WTC11 (cell line): Measurements from ENCODE around the gene SOCS7. TPM values are rescaled to one million over a fixed set of nuclear protein-coding genes. Genes with fewer than 3 reads are reported as not detected.

Experiments
- ATAC-seq: fragments of 200-7000 bp; cut with Tn5 transposase; 2 replicates; pipeline ENCODE4 v1.10.0; 2021; ENCODE audit warnings: mild to moderate bottlenecking, moderate library complexity
- CTCF ChIA-PET: fragments of 300-600 bp; sonication (Branson Sonifier 250); formaldehyde crosslinking; loops from one replicate; lab custom pipeline; 2021; ENCODE audit warnings: antibody characterized with exemption; lab: Charles Lee
- POLR2A ChIA-PET: fragments of 350-600 bp; sonication (Branson Sonifier 250); formaldehyde crosslinking; loops from one replicate; lab custom pipeline; 2021; ENCODE audit warnings: antibody characterized with exemption; lab: Charles Lee
- DNase-seq: peaks from one replicate; pipeline ENCODE4 v3.0.0; 2021; ENCODE audit warnings: low spot score
- H3K27ac Mint-ChIP-seq: 2 replicates; pipeline ENCODE4 v1.8.0; 2021; ENCODE audit warnings: mixed read lengths
- H3K27me3 Mint-ChIP-seq: 2 replicates; pipeline ENCODE4 v1.8.0; 2021; ENCODE audit warnings: low read depth, mild to moderate bottlenecking, moderate library complexity, mixed read lengths
- H3K36me3 Mint-ChIP-seq: 2 replicates; pipeline ENCODE4 v1.8.0; 2021; ENCODE audit warnings: mixed read lengths
- H3K4me1 Mint-ChIP-seq: 2 replicates; pipeline ENCODE4 v1.8.0; 2022; ENCODE audit warnings: mixed read lengths
- H3K4me3 Mint-ChIP-seq: 2 replicates; pipeline ENCODE4 v1.8.0; 2021; ENCODE audit warnings: mild to moderate bottlenecking, moderate library complexity, mixed read lengths
- H3K9me3 Mint-ChIP-seq: 2 replicates; pipeline ENCODE4 v1.8.0; 2021; ENCODE audit warnings: mixed read lengths
- AFF4 ChIP-seq: sonication (generic); formaldehyde crosslinking; IDR thresholded peaks from 2 replicates; pipeline ENCODE4 v1.8.1; 2023; ENCODE audit warnings: mild to moderate bottlenecking, missing genetic modification reagents, borderline replicate concordance
- CREB1 ChIP-seq: sonication (generic); formaldehyde crosslinking; IDR thresholded peaks from 2 replicates; pipeline ENCODE4 v1.8.0; 2023; ENCODE audit warnings: mild to moderate bottlenecking, missing genetic modification reagents
- CREM ChIP-seq: sonication (generic); formaldehyde crosslinking; IDR thresholded peaks from 2 replicates; pipeline ENCODE4 v1.8.1; 2022; ENCODE audit warnings: mild to moderate bottlenecking, missing genetic modification reagents, moderate library complexity
- EMX1 ChIP-seq: fragments of 250-450 bp; sonication (Bioruptor Pico); IDR thresholded peaks from 2 replicates; pipeline ENCODE4 v1.8.0; 2021; ENCODE audit warnings: mild to moderate bottlenecking
- FOXK1 ChIP-seq: sonication (generic); formaldehyde crosslinking; IDR thresholded peaks from 2 replicates; pipeline ENCODE4 v1.8.0; 2022; ENCODE audit warnings: mild to moderate bottlenecking, moderate library complexity, missing genetic modification reagents
- FOXP1 ChIP-seq: sonication (generic); formaldehyde crosslinking; IDR thresholded peaks from 2 replicates; pipeline ENCODE4 v1.8.0; 2022; ENCODE audit warnings: missing genetic modification reagents, mild to moderate bottlenecking, moderate library complexity, borderline replicate concordance
- GTF2I ChIP-seq: fragments of 250-450 bp; sonication (Bioruptor Pico); conservative IDR thresholded peaks from 2 replicates; pipeline ENCODE4 v1.4.0; 2021; ENCODE audit warnings: mild to moderate bottlenecking
- JAZF1 ChIP-seq: fragments of 250-450 bp; sonication (Bioruptor Pico); IDR thresholded peaks from 2 replicates; pipeline ENCODE4 v1.9.0; 2021; ENCODE audit warnings: moderate library complexity, mild to moderate bottlenecking, inconsistent platforms
- NFE2L1 ChIP-seq: sonication (generic); formaldehyde crosslinking; IDR thresholded peaks from 2 replicates; pipeline ENCODE4 v1.8.1; 2023; ENCODE audit warnings: missing genetic modification reagents
- NR3C1 ChIP-seq: sonication (generic); formaldehyde crosslinking; conservative IDR thresholded peaks from 2 replicates; pipeline ENCODE4 v1.8.1; 2023; ENCODE audit warnings: low read depth, mild to moderate bottlenecking, missing genetic modification reagents
- RORB ChIP-seq: fragments of 250-450 bp; sonication (Bioruptor Pico); IDR thresholded peaks from 2 replicates; pipeline ENCODE4 v1.9.0; 2021; ENCODE audit warnings: mild to moderate bottlenecking
- SMAD3 ChIP-seq: sonication (generic); formaldehyde crosslinking; IDR thresholded peaks from 2 replicates; pipeline ENCODE4 v1.8.0; 2022; ENCODE audit warnings: missing genetic modification reagents, mild to moderate bottlenecking, borderline replicate concordance
- SP1 ChIP-seq: sonication (generic); formaldehyde crosslinking; conservative IDR thresholded peaks from 2 replicates; pipeline ENCODE4 v1.8.1; 2022; ENCODE audit warnings: missing genetic modification reagents
- TCF7 ChIP-seq: sonication (generic); formaldehyde crosslinking; IDR thresholded peaks from 2 replicates; pipeline ENCODE4 v1.8.0; 2022; ENCODE audit warnings: mild to moderate bottlenecking, low read depth, missing genetic modification reagents, moderate library complexity
- TEAD1 ChIP-seq: sonication (generic); formaldehyde crosslinking; IDR thresholded peaks from 2 replicates; pipeline ENCODE4 v1.8.0; 2022; ENCODE audit warnings: mild to moderate bottlenecking, missing genetic modification reagents
- TP53 ChIP-seq: sonication (generic); formaldehyde crosslinking; IDR thresholded peaks from 2 replicates; pipeline ENCODE4 v1.8.1; 2023; ENCODE audit warnings: mild to moderate bottlenecking, missing genetic modification reagents
- ZNF317 ChIP-seq: sonication (generic); formaldehyde crosslinking; IDR thresholded peaks from 2 replicates; pipeline ENCODE4 v1.8.1; 2023; ENCODE audit warnings: low read depth, mild to moderate bottlenecking, moderate library complexity, missing genetic modification reagents, borderline replicate concordance
- ZNF671 ChIP-seq: fragments of 250-450 bp; sonication (Bioruptor Pico); IDR thresholded peaks from 2 replicates; pipeline ENCODE4 v1.8.0; 2021; ENCODE audit warnings: mild to moderate bottlenecking
- total RNA-seq: library from RNA; stranded (reverse); gene quantifications from 3 replicates; pipeline ENCODE4 v1.2.3, GENCODE V29; 2021
- TF ChIP-seq, protein P1 (sequence below): sonication (generic); formaldehyde crosslinking; IDR thresholded peaks from 2 replicates; pipeline ENCODE4 v1.8.1; 2023; ENCODE audit warnings: mild to moderate bottlenecking, missing genetic modification reagents, moderate library complexity
- TF ChIP-seq, protein P2 (sequence below): fragments of 250-450 bp; sonication (Bioruptor Pico); IDR thresholded peaks from 2 replicates; pipeline ENCODE4 v1.9.0; 2021; ENCODE audit warnings: mild to moderate bottlenecking, borderline replicate concordance
- TF ChIP-seq, protein P3 (sequence below): sonication (generic); formaldehyde crosslinking; IDR thresholded peaks from 2 replicates; pipeline ENCODE4 v1.8.1; 2023; ENCODE audit warnings: mild to moderate bottlenecking, missing genetic modification reagents, moderate library complexity

Gene SOCS7
- total RNA-seq, 1 experiment from 2014 or later: 33.6 TPM

- no peaks in the 10 kb centered on the region for H3K9me3 Mint-ChIP-seq
- POLR2A ChIA-PET: interaction anchor here (2.1 kb wide), 1 partner anchor 26 kb away, joined by 6 read pairs; no protein-coding TSS in a partner anchor
- TF ChIP-seq NFE2L1 (CRISPR knock-in tag) (no peak), JAZF1 (CRISPR knock-in tag) (no peak), SP1 (CRISPR knock-in tag) (no peak), EMX1 (CRISPR knock-in tag) (no peak), CREM (CRISPR knock-in tag) (no peak), RORB (CRISPR knock-in tag) (no peak), TP53 (CRISPR knock-in tag) (no peak)
- TF ChIP-seq, protein P1, sequence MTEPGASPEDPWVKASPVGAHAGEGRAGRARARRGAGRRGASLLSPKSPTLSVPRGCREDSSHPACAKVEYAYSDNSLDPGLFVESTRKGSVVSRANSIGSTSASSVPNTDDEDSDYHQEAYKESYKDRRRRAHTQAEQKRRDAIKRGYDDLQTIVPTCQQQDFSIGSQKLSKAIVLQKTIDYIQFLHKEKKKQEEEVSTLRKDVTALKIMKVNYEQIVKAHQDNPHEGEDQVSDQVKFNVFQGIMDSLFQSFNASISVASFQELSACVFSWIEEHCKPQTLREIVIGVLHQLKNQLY: no peak
- TF ChIP-seq, protein P2, sequence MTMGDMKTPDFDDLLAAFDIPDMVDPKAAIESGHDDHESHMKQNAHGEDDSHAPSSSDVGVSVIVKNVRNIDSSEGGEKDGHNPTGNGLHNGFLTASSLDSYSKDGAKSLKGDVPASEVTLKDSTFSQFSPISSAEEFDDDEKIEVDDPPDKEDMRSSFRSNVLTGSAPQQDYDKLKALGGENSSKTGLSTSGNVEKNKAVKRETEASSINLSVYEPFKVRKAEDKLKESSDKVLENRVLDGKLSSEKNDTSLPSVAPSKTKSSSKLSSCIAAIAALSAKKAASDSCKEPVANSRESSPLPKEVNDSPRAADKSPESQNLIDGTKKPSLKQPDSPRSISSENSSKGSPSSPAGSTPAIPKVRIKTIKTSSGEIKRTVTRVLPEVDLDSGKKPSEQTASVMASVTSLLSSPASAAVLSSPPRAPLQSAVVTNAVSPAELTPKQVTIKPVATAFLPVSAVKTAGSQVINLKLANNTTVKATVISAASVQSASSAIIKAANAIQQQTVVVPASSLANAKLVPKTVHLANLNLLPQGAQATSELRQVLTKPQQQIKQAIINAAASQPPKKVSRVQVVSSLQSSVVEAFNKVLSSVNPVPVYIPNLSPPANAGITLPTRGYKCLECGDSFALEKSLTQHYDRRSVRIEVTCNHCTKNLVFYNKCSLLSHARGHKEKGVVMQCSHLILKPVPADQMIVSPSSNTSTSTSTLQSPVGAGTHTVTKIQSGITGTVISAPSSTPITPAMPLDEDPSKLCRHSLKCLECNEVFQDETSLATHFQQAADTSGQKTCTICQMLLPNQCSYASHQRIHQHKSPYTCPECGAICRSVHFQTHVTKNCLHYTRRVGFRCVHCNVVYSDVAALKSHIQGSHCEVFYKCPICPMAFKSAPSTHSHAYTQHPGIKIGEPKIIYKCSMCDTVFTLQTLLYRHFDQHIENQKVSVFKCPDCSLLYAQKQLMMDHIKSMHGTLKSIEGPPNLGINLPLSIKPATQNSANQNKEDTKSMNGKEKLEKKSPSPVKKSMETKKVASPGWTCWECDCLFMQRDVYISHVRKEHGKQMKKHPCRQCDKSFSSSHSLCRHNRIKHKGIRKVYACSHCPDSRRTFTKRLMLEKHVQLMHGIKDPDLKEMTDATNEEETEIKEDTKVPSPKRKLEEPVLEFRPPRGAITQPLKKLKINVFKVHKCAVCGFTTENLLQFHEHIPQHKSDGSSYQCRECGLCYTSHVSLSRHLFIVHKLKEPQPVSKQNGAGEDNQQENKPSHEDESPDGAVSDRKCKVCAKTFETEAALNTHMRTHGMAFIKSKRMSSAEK (CRISPR knock-in tag): no peak
- TF ChIP-seq, all 79 proteins: peak for 0
- peaks cover 65% of the 10 kb centered on the region for H3K4me1 Mint-ChIP-seq
- DNase-seq: no peak
- no peaks in the 10 kb centered on the region for H3K36me3 Mint-ChIP-seq
- CTCF ChIA-PET: interaction anchor here (0.6 to 6.2 kb wide), 12 partner anchors 9 to 173 kb away, joined by 3 to 70 read pairs (median 4); no protein-coding TSS in a partner anchor
- no peak overlapping the region for H3K27ac Mint-ChIP-seq
- H3K27me3 Mint-ChIP-seq: peaks cover 20% of the 10 kb centered on the region
- no peak for ATAC-seq
- H3K4me3 Mint-ChIP-seq: no peak overlapping the region
These were observed 74.1 kb downstream of the SOCS7 start for GRCh38 chr17:38425744-38426143.

DNA sequence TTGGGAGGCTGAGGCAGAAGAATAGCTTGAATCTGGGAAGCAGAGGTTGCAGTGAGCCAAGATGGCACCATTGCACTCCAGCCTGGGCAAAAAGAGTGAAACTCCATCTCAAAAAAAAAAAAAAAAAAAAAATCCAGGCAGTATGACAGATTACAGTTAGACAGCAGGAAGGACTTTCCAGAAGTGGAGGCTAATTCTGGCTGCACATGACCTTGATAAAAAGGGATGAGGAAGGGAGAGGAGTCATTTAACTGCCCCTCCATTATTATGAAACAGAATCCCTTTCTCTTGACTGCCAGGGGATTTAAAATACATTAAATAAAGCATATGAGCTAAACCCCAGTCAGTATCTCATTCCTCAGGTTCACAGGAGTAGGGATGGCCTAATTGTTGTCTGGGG is 74.8 kb downstream of the SOCS7 start:
- no peak overlapping the region for H3K4me3 Mint-ChIP-seq
- peaks cover 13% of the 10 kb centered on the region for H3K27me3 Mint-ChIP-seq
- ChIA-PET CTCF (interaction anchor here (0.8 to 6.2 kb wide), 11 partner anchors 18 to 172 kb away, joined by 3 to 70 read pairs (median 6); no protein-coding TSS in a partner anchor), POLR2A (interaction anchor here (2.1 kb wide), 1 partner anchor 25 kb away, joined by 6 read pairs; no protein-coding TSS in a partner anchor)
- TF ChIP-seq CREM (CRISPR knock-in tag): no peak
- no peak for TF ChIP-seq NR3C1 (CRISPR knock-in tag)
- TF ChIP-seq TEAD1: no peak
- TF ChIP-seq GTF2I: no peak
- TF ChIP-seq, protein P3, sequence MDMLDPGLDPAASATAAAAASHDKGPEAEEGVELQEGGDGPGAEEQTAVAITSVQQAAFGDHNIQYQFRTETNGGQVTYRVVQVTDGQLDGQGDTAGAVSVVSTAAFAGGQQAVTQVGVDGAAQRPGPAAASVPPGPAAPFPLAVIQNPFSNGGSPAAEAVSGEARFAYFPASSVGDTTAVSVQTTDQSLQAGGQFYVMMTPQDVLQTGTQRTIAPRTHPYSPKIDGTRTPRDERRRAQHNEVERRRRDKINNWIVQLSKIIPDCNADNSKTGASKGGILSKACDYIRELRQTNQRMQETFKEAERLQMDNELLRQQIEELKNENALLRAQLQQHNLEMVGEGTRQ (CRISPR knock-in tag): no peak
- no peak for TF ChIP-seq CREB1 (CRISPR knock-in tag)
- TF ChIP-seq TCF7 (CRISPR knock-in tag): no peak
- no peak for ATAC-seq
- no peak for DNase-seq
- H3K9me3 Mint-ChIP-seq: no peaks in the 10 kb centered on the region
- H3K36me3 Mint-ChIP-seq: no peaks in the 10 kb centered on the region
- H3K4me1 Mint-ChIP-seq: peaks cover 62% of the 10 kb centered on the region
- no peak overlapping the region for H3K27ac Mint-ChIP-seq

DNA sequence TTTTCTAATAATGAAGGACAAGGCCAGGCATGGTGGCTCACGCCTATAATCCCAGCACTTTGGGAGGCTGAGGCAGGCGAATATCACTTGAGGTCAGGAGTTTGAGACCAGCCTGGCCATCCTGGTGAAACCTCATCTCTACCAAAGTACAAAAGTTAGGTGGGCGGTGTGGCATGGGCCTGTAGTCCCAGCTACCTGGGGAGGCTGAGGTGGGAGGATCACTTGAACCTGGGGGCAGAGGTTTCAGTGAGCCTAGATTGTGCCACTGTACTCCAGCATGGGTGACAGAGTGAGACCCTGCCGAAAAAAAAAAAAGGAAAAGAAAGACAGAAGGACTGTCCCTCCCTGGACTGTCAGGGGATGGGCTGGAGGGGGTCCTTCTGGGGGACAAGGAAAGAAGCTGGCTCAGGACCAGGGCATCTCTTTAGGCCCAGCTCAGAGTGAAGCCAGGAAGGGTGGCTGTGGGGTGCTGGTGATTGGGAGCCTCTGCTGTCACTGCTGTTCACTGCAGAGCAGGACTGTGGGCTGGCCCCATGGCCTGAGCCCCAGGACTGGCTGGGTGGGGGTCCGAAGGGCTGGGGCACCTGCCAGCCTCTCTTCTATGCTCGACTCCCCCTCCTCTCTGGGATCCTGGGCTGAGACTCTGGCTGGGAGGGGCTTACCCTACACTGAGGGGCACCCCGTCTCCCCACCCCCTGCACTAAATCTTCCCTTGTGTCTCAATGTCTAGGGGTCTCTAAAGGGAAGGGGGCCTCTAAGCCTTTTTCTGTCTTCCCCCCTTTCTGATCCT is 75.7 kb downstream of the SOCS7 start:
- Mint-ChIP-seq H3K9me3 (no peaks in the 10 kb centered on the region), H3K4me3 (peak overlapping the region; percentile 66), H3K27ac (no peak overlapping the region), H3K4me1 (peaks cover 53% of the 10 kb centered on the region), H3K27me3 (peaks cover 11% of the 10 kb centered on the region), H3K36me3 (no peaks in the 10 kb centered on the region)
- ATAC-seq (no peak), DNase-seq (no peak)
- CTCF ChIA-PET: interaction anchor here (0.7 to 2.2 kb wide), 13 partner anchors 13 to 236 kb away, joined by 3 to 9 read pairs (median 4); no protein-coding TSS in a partner anchor
- POLR2A ChIA-PET: interaction anchor here (0.5 to 2.3 kb wide), 6 partner anchors 9 to 1478 kb away, joined by 4 to 9 read pairs (median 6); no protein-coding TSS in a partner anchor
- TF ChIP-seq CREB1 (CRISPR knock-in tag) (no peak), SMAD3 (CRISPR knock-in tag) (no peak), FOXK1 (no peak), FOXP1 (no peak), AFF4 (CRISPR knock-in tag) (no peak), ZNF671 (CRISPR knock-in tag) (no peak), TP53 (CRISPR knock-in tag) (no peak), ZNF317 (no peak)
